OCI-LY7 (cell line): Measurements from ENCODE around the gene RPP25.

Experiments
- CTCF ChIP-seq: fragments of 200-600 bp; sonication (generic); conservative IDR thresholded peaks from 2 replicates; pipeline ENCODE4 v1.5.1; 2014; ENCODE audit warnings: mild to moderate bottlenecking, antibody characterized with exemption, low read length, moderate library complexity, mixed read lengths
- EZH2phosphoT487 ChIP-seq: fragments of 200-600 bp; sonication (generic); IDR thresholded peaks from 2 replicates; pipeline ENCODE4 v1.6.1; 2018; ENCODE audit warnings: low read depth, borderline replicate concordance, mild to moderate bottlenecking, mixed run types, antibody characterized with exemption, low read length, moderate library complexity, mixed read lengths

GRCh38 chr15:74962671-74963070 is 6.1 kb upstream of the RPP25 start:
- TF ChIP-seq CTCF (no peak), EZH2phosphoT487 (no peak)
